ENCODE results near the gene MAD1L1.
"Not testable (repeated sequence)": the region's sequence is repeated elsewhere in the genome, so short reads cannot be mapped to it uniquely, and the experiment has no call there.

The MAD1L1 gene

DNA sequence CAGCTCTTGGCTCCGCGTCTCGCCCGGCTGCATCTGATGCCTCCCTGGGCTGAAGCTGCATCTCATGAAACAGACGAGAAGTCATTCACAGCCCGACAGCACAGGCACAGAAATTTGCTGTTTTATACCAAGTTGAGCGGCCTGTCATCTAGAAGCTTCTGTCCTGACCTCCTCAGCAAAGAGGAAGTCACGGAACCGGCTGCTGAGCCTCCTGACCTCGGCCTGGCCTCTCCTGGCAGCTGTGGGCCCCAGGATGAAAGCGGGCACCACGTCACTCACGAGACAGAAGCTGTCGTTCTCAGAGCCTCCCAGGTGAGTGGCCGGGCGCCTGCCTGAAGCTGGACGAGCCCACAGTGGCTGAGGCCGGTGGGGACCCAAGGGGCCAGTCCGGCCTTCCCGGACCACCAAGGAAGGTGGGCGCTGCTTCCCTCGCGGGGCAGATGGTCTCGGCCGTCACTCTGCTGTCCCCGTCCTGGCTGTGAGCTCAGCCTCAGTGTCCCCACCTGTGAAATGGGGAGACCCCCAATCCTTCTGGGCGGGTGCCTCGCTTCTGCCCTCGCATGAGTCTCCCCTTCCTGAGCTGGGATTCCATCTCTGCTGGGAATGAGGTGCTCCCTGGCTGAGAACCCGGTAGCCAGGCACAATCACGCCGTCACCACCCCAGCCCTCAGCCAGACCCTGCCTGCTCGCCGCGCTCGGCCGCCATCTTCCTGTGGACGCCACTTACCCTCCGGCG lies 391.3 kb downstream of the MAD1L1 start:
- not testable (repeated sequence) for DNase-seq

- DNase-seq = not testable (repeated sequence)
Measured at GRCh38 chr7:1840744-1841143, 392.0 kb downstream of the MAD1L1 start.

GRCh38 chr7:1839701-1840100 lies 393.0 kb downstream of the MAD1L1 start:
- no peak for DNase-seq

DNA sequence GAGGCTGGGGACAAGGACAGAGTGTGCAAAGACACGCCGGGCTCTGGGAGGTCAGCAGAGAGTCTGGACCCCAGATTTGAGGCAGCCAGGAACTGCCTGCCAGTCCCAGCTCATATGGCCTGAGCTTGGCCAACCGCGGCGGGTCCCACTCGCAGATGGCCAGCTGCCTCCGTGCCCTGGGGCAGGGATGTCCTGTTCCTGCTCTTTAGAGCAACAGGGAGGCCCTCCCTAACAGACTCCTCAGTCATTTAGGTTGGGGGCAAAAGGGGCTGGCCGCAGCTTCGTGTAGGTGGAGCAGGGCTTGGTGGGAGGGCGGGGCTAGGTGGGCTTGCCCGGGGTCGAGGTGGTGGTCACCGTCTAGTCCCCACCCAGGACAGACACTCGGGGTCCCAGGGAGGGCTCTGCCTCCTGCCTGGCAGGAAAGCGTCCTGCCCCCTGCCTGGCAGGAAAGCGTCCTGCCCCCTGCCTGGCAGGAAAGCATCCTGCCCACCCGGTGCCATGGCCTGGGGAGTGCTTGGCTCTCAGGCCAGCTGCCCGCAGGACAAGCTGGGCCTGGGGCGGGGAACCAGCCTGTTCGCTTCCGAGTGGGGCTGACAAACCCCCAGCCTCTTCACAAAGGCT lies 393.7 kb downstream of the MAD1L1 start:
- not testable (repeated sequence) for DNase-seq

DNA sequence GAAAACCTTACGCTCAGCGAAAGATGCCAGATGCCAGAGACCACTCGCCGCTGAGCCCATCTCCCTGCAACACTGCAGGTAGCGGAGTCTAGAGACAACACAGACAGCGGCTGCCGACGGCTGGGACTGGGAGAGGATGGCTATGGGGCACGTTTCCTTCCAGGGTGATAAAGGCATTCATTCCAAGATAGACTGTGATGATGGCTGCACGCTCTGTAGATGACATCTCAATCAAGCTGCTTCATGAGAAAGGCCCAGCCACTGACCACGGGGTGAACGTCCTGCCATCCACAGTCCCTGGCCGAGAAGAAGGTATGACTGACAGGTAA lies 394.2 kb downstream of the MAD1L1 start:
- not testable (repeated sequence) for DNase-seq

DNA sequence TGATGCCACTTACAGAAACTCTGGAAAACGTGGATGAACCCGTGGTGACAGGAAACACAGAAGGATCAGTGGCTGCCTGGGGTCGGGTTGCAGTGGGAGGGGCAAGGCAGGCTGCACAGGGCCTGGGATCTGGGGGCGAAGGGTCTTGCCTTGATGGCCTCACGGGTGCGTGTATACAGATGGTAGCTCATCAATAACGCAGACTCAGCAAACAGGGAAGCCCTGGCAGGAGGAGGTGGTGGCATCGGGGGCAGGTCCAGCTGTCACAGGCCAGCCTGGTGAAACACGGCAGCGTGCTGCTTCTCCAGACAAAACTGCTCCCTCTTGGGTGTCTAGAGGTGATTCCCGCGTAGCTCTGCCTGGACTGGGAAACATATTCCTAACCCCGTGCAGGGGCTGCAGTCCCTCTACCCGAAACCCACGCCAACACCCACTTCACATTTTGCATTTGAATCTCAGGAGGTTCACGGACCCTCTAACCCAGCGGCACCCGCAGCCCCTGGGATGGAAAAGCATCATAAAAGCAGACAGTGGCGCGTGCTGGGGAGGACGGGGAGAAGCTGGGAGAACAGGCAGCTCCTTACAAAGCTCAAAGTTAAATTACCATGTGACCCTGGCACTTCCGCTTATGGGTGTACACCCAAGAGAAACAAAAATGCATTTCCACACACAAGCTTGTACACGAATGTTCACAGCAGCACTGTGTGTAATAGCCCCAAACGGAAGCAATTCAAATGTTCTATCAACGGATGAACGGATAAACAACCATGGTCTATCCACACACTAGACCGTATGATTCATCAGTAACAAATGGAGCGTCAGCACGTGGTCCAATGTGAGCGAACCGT lies 394.8 kb downstream of the MAD1L1 start:
- DNase-seq = not testable (repeated sequence)

GRCh38 chr7:1831933-1832535 lies 400.7 kb downstream of the MAD1L1 start:
- DNase-seq = not testable (repeated sequence)

- DNase-seq = not testable (repeated sequence)
Measured at GRCh38 chr7:1831471-1831870, 401.3 kb downstream of the MAD1L1 start.

DNA sequence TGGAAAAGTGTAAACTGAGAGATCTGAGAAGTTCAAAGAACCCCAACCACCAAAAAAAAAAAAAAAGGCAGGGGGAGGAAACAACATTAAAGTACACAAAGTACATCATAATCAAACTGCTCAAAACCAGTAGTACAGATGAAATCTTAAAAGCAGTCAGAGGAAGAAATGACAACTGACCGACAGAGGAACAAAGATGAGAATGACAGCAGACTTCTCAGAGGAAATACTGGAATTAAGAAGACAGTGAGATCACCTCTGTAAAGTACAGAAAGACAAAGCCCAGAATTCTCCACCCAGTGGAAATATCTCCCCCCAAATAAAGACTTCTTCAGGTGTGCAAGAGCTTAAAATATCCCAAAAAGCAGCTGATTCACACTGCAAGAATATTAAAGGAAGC lies 403.1 kb downstream of the MAD1L1 start:
- not testable (repeated sequence) for DNase-seq

- DNase-seq = peak; percentile 15
Measured at GRCh38 chr7:1829111-1829510, 403.6 kb downstream of the MAD1L1 start.

DNA sequence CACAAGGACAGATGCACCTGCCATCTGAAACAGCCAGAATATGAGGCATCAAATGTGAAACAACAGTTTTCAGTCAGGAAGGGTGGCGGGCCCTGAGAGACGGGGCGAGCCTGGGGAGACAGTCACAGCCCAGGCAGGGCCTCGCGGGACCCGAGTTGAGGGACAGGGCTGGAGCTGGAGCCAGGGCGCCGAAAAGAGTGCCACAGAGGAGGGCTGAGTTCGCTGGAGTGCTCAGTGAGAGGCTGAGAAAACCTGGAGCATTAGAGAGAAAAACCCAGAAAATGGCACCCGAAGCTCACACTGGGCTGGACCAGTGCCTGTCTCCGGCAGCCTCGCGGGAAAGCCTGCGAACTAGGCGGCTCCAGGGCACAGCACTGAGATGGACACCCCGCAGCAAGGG lies 404.6 kb downstream of the MAD1L1 start:
- peak; percentile 5 for DNase-seq

DNA sequence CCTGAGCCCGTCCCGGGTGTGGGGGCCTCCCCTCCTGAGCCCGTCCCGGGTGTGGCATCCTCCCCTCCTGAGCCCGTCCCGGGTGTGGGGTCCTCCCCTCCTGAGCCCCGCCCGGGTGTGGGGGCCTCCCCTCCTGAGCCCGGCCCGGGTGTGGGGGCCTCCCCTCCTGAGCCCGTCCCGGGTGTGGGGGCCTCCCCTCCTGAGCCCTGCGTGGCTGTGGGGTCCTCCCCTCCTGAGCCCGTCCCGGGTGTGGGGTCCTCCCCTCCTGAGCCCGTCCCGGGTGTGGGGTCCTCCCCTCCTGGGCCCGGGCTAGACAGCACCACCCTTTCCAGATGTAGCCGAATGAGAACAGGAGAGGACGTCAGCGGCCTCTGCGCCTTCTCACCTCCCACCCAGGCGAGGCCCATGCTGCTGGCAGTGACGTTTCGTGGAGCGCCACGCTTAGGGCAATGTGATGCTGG lies 405.2 kb downstream of the MAD1L1 start:
- peak; percentile 14 for DNase-seq

DNA sequence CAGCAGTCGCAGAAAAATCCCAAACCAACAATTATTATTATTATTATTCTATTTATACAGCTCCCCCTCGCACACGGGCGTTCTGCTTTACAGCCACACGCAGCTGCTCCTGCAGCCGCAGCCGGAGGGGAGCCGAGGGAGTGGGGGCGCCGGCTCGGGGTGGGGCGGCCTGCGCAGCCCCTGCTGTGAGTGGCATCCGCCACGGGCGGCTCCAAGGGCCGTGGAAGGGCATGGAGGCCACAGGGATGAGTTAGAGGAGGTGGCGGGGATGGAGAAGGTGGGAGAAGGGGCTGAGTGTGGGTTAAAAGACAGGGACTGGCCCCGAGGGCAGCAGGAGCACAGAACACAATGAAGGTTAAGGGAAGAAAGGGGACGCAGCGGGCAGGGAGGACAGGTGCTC lies 405.8 kb downstream of the MAD1L1 start:
- peak; percentile 5 for DNase-seq

- DNase-seq = peak; percentile 18
Measured at GRCh38 chr7:1825897-1826741, 406.6 kb downstream of the MAD1L1 start.

GRCh38 chr7:1825647-1825896 lies 407.2 kb downstream of the MAD1L1 start:
- not testable (repeated sequence) for DNase-seq

DNA sequence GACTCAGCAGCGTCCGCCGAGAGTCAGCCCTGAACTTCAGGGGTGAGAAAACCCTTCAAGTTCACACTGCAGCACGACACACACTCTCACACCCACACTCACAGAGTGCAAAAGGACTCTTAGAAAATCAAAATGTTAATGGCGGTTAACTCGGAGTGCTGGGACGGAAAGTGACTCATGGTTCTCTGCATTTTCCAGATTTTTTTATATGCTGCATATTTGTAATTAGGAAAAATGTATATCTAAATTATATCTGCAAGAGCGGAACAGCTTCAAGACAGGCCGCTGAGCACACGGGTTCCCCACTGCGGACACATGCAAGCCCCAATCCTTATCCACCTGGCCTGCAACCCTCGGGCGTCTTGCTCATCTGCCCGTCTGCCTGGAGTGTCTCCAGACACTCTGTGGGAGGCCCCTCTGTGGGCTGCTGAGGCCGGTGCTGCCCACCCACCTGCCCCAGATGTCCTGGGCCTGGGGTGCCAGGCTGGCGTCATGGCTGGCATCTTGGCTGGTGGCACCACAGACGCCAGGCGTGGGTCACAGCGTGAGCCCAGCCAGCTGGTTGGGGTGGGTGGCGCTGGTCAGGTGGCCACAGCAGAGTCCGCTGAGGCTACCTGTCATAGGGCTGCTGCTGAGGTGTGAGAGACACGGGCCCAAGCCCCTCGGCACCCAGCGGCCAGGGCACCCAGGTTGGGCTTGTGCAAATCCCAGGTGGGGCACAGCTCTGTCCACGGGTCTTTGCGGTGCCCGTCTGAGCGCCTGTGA lies 407.7 kb downstream of the MAD1L1 start:
- DNase-seq = peak; percentile 26

DNA sequence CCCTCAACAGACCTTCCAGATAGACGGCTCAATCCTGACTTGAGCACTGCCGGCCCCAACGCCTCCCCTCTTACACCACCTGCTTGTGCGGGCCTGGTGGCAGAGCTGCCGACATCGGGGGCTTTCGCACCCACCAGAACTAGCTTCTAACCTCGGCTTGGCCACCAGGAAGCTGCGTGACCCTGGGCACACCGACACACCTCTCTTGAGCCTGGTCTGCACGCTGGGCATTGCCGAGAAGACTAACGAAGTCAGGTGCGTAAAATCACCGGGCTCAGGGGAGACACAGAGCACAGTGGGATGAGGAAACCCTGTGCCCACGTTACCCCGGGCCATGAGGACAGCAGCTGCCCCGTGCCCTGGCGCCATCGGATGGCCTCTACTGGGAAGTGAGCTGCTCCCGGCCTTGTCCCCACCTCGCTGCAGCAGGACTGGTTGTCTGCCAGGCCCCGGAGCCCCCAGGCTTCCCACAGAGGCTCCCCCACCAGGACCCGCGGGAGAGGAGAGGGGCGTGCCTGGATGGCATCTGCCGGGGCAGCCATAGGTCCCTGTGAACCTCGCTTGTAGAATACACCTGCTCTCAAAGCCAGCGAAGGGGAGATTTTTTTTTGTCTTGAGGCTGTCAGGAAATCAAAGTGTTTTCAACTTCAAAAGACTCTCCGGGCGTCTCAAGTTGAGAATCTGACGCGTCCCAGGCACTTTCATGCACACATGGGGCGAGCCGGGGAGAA lies 408.4 kb downstream of the MAD1L1 start:
- peak; percentile 56 for DNase-seq

GRCh38 chr7:1823376-1824150 lies 409.2 kb downstream of the MAD1L1 start:
- peak; percentile 15 for DNase-seq

DNA sequence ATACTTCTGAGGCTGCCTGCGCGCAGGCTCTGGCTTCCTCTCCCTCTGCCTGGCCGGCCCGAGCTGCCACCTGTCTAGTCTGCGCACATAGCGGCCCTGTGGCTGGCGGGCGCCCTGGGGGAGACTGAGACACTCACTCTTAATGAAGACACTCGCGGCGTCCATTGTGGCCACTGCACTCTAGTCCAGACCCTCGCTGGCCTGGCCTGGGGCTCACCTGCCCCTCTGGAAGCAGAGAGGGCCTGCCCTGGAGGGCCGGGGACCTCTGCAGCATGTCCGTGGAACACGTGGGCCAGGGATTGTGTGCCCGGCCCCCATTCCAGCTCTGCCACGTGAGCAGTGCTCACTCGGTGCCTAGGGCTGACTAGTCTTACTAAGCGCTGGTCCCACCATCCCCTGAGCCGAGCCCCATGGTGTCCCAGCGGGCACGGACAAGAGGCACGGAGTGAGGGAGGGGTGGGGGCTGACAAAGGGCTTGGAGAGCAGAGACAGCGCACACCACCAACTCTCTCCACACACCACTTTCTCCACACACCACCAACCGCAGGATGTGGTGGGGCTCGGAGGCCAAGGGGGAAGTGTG lies 413.4 kb downstream of the MAD1L1 start:
- DNase-seq = no peak

Measured in activated T-cell treated with anti-CD3 and anti-CD28 coated beads, Interleukin-2, amount 50 U/mL, for 1 hour (primary cell).